Activated T-helper 1 cell treated with anti-CD3 and anti-CD28 coated beads, Interleukin-2, amount 50 U/mL, for 16 hours (primary cell): ENCODE measurements around the gene ZBBX.

Experiments used
- DNase-seq, 2 donors: peaks; one replicate each; pipeline ENCODE4 v3.0.0-alpha.2; 2020; ENCODE audit warnings: low read depth in 1 of 2, low spot score in 1 of 2

ZBBX gene

DNA sequence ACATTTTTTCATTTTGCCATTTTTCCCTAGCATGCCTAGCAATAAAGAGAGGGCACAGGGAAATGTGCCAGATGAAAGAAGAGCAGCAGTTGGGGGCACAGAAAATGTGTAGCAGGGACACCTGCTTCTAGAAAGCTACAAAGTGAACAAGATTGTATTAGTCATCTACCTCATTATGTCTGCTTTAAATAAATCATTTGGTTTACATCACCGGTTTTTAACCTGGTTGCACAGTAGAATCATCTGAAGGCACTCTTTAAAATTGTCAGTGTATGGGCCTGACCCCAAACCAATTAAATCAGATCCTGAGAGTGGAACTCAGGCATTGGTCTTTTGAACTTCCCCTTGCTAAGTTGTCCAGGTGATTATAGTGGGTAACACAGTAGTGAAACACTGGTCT lies 73.8 kb downstream of the ZBBX start:
- no peak for DNase-seq

GRCh38 chr3:167305340-167305890 lies 74.7 kb downstream of the ZBBX start:
- DNase-seq = no peak

GRCh38 chr3:167304077-167304476 lies 76.0 kb downstream of the ZBBX start:
- DNase-seq = no peak

DNA sequence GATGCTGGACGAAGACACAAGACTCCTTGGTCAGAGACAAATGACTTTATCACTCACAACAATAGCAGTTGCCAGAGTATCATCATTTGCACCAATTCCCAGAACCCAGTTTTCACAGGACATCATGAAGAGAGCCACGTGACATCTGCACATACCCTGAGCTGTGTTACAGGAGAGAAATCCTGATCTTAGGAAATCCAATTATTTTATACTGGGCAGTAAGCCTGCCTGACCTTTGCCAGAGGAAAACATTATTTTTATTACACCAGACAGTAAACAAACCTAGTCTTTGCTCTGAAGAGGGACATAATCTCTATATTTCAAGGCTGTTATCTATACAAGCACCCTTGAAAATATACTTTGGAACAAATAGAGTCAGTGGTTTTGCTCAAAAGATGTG lies 77.4 kb downstream of the ZBBX start:
- no peak for DNase-seq

DNA sequence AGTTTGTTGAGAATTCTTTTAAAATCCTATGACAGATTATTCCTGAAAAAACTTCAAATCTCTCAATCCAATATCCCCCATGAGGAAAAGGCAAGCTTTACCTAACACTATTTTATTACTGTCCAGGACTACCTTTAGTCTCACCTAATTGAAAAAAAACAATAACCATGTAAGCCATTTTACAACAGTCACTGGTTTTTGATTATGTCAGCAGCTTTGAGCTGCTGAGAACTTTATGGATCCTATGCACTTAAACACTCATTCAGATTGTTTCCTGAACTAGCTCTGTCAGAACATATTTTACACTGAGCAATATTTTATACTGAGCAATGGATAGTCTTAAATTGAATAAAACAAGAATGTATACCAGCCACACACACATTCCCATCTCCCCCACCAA lies 79.9 kb downstream of the ZBBX start:
- no peak for DNase-seq

GRCh38 chr3:167289435-167289834 lies 90.7 kb downstream of the ZBBX start:
- no peak for DNase-seq

GRCh38 chr3:167288737-167289136 lies 91.4 kb downstream of the ZBBX start:
- DNase-seq = no peak

DNA sequence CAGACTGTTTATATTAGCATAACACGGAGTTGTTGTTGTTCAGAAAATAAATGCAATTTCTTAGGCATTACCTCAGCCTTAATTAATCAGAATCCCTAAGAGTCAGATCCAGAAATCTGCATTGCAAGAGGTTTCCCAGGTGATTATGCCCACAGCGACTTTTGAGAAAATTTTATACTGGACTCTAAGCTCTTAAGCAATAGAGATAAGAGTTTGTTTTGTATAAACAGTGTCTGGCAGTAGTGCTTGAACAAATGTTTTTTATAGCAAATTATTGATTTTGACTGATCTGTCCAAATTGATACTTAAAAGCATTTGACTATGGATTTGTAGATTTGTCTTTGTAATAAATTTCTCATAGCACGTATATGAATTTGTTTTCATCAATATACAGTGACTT lies 92.8 kb downstream of the ZBBX start:
- DNase-seq = no peak

- DNase-seq = no peak
These were observed 105.8 kb downstream of the ZBBX start for GRCh38 chr3:167274141-167274874.

DNA sequence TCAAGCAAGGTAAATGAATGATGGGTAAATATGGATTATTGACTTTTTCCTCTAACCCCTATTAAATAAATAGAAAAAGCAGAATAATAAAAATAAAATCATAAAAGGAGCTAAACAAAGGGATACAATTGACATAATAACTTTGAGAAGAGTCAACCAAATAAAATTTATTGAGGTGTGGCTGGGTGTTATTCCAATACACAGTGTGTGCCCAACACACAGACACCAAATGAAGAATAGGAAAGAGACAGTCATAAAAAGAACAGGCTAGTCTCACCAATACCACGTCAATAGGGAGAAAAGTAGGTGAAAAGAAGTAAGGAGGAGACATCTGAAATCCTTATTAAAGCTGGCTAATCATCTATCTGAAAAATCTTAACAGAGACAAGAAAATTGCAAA lies 127.1 kb downstream of the ZBBX start:
- no peak for DNase-seq

GRCh38 chr3:167251678-167252077 lies 128.4 kb downstream of the ZBBX start:
- DNase-seq = no peak

GRCh38 chr3:167246252-167246651 lies 133.8 kb downstream of the ZBBX start:
- no peak for DNase-seq

- no peak for DNase-seq
These were observed 138.8 kb downstream of the ZBBX start for GRCh38 chr3:167241048-167241845.

DNA sequence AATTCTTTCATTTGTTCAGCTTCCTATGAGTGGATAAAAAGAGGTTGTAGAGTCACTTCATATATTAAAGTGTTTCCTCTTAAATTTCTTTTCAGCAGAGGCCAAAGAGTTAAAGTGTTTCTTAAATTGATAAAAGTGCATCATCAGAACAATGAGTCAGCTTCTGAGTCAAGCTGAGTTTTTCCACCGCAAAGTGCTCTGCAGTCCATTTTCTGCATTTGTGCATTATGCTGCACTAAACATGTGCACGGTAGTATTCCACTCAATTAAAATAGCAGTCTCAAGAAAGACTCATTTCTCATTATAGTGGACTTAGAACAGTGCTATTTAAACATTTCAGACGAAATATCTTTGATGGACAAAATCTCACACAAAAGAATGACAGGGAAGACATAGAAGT lies 152.0 kb downstream of the ZBBX start:
- no peak for DNase-seq

DNA sequence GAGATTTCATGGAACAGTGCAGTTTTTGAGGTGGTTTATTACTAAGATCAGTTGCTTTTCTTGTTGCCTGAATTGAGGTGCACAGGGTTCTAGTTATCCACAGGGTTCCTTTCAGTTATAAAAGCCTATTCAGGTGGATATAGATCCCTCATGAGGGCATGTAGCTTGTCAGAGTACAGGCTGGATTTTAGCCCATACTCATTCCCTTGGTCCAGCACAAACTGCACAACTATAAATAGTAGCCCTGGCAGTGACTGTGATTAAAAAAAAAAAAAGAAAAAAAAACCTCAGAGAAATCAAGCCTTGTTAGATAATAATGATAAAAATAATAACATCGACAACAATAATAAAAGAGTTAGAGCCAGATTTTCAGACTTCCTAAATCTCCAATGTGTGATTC lies 154.3 kb downstream of the ZBBX start:
- DNase-seq = no peak

- no peak for DNase-seq
These were observed 171.1 kb downstream of the ZBBX start for GRCh38 chr3:167209011-167209410.

DNA sequence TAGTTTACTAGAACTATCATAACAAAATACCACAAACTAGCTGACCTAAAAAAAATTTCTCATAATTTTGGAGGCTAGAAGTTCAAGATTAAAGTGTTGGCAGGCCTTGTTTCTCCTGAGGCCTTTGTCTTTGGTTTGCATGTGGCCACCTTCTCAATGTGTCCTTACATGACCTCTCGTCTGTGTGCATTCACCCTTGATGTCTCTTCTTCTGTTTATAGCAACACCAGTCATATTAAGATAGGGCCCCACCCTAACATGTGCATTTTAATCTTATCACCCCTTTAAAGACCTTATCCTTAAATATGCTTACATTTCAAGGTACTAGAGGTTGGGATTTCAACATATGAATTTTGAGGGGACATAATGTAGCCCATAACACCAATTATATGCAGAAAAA lies 177.0 kb downstream of the ZBBX start:
- DNase-seq = no peak

DNA sequence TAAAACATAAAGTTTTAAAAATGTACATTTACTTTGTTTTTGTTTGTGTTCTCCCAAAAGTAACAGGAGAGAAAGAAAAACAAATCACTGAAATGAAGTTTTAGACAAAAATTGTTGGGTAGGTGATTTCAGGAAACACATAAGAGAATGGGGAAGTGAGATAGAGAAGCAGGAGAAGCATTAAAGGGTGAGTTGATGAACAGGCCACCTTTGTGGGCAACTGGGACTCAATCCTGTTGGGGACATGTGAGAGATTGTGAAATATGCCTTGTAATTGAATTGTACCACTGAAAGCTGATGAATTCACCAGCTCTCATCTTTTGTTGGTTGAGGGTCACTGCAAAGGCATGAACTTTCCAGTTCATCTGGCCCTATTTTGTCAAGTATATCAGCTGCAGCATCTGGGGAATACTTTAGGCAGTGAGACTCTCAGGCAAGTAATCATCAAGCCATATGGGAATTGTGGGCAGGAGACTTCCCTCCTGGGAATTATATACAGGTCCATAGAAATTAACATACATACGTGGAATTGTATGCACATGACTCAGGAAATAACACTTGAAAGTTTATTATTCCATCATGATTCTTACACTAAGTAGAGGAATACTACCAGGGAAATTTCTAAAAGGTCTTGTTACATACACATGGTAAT lies 181.0 kb downstream of the ZBBX start:
- DNase-seq = no peak
